PFSK-1 (cell line): ENCODE measurements around the gene MYL6B.

Experiments used
- FOXP2 ChIP-seq: optimal IDR thresholded peaks from 2 replicates; pipeline ENCODE3; 2011; ENCODE audit warnings: borderline replicate concordance, control low read depth, inconsistent platforms; ENCODE audit not compliant: insufficient read depth; ENCODE audit errors: extremely low read length, extremely low read depth
- POLR2AphosphoS5 ChIP-seq: IDR thresholded peaks from 2 replicates; pipeline ENCODE4 v1.6.1; 2012; ENCODE audit warnings: low read depth, mild to moderate bottlenecking, control low read depth, low read length, moderate library complexity
- REST ChIP-seq, 2 experiments: IDR thresholded peaks; 2 replicates each; pipeline versions ENCODE4 v1.6.1 to v1.8.0; 2011 to 2012; ENCODE audit warnings: low read depth in 2 of 2, low read length in 2 of 2, control low read depth in 1 of 2, inconsistent platforms in 1 of 2, mild to moderate bottlenecking in 1 of 2, moderate library complexity in 1 of 2; ENCODE audit not compliant: insufficient read depth in 1 of 2
- TAF1 ChIP-seq: IDR thresholded peaks from 2 replicates; pipeline ENCODE4 v1.6.1; 2012; ENCODE audit warnings: low read length, control low read depth, borderline replicate concordance; ENCODE audit not compliant: insufficient read depth

DNA sequence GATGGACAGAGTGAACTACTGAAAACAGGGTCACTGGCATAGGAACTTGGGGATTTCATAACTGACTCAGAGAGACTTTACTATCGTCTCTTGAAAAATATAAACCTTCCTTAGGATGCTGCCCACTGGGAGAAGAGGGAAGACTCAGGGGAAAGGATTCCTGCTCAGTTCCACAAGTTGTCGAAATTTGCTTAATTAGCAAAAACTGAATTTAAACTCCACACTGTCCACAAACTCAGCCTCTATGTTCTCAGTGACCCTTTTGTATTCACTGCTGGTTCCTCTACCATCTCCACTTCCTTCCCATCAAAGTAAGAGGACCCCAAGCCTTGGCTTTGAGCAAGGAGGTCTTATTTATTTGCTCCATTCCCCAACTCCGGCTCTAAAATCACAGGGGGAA is 7.2 kb upstream of the MYL6B start:
- TF ChIP-seq REST (IDR thresholded peaks at IDR 0.05; ENCODE audit: insufficient read depth in 1 of 2, low read depth in 2 of 2, low read length in 2 of 2) (no peak), POLR2AphosphoS5 (no peak), TAF1 (no peak), FOXP2 (no peak)
